Heart left ventricle (tissue), 16 donors: ENCODE measurements around the gene CDA. TPM values are rescaled to one million over a fixed set of nuclear protein-coding genes. Genes with fewer than 3 reads are reported as not detected.

ENCODE experiments used
- ATAC-seq, 4 donors: fragments of 200-7000 bp; cut with Tn5 transposase; one replicate each; pipeline ENCODE4 v1.9.1; 2020 to 2022; ENCODE audit warnings: moderate library complexity in 4 of 4, mild to moderate bottlenecking in 3 of 4, moderate number of reproducible peaks in 1 of 4
- DNase-seq, 5 donors: peaks; one replicate each; pipeline ENCODE4 v3.0.0-alpha.2; 2020
- H3K27ac ChIP-seq, 12 donors: fragments of 200-600 bp; sonication (generic) in 4 of 12; one replicate each; pipeline versions ENCODE4 v1.5.0 to v1.8.0; 2016 to 2022; ENCODE audit warnings: mild to moderate bottlenecking in 2 of 12
- H3K27me3 ChIP-seq, 9 donors: fragments of 200-600 bp; sonication (generic) in 2 of 9; one replicate each; pipeline versions ENCODE4 v1.5.1 to v1.8.0; 2016 to 2022; ENCODE audit warnings: mild to moderate bottlenecking in 3 of 9
- H3K36me3 ChIP-seq, 9 donors: fragments of 200-600 bp; sonication (generic) in 2 of 9; one replicate each; pipeline versions ENCODE4 v1.5.0 to v1.8.0; 2018 to 2022; ENCODE audit warnings: mild to moderate bottlenecking in 2 of 9
- H3K4me1 ChIP-seq, 12 donors: fragments of 200-600 bp; sonication (generic) in 4 of 12; one replicate each; pipeline versions ENCODE4 v1.5.0 to v1.8.0; 2016 to 2022; ENCODE audit warnings: mild to moderate bottlenecking in 3 of 12
- H3K4me3 ChIP-seq, 12 donors: fragments of 200-600 bp; sonication (generic) in 4 of 12; one replicate each; pipeline versions ENCODE4 v1.5.0 to v1.8.0; 2017 to 2022; ENCODE audit warnings: mild to moderate bottlenecking in 9 of 12, moderate library complexity in 4 of 12
- H3K9me3 ChIP-seq, 12 donors: fragments of 200-600 bp; sonication (generic) in 4 of 12; one replicate each; pipeline versions ENCODE4 v1.5.0 to v1.8.0; 2016 to 2022; ENCODE audit warnings: mild to moderate bottlenecking in 1 of 12
- POLR2A ChIP-seq, 2 donors: fragments of 450-650 bp; IDR thresholded peaks; one replicate each; pipeline ENCODE4 v1.6.1; 2017; ENCODE audit warnings: antibody characterized with exemption in 2 of 2, mild to moderate bottlenecking in 2 of 2, moderate library complexity in 2 of 2
- WGBS, 4 donors: extraction: QIAGEN DNeasy Blood & Tissue Kit in 2 of 4; methylation state at CpG; one replicate each; pipeline versions ENCODE4 v1.1.5 to v1.1.7; 2013 to 2018; 5-methylcytosine and 5-hydroxymethylcytosine counted together
- intact Hi-C, 10 donors: fragments of 100-400 bp; cut with DNase I; formaldehyde crosslinking; loops; one replicate each; pipeline versions ENCODE4 v1.11.1 to v1.14.2; 2022
- polyA plus RNA-seq, 2 donors: library from polyadenylated mRNA; stranded (reverse); fragments of 200-250 nt; gene quantifications; one replicate each; pipeline ENCODE4 v1.2.3, GENCODE V29; 2013
- total RNA-seq, 9 donors: library from RNA; depleted of rRNA in 2 of 9; stranded (reverse); fragments of >200 nt in 2 of 9; fragmentation: NEBNext Ultra II Directional in 3 of 9; extraction: Animal tissue kit (Norgen Biotek cat#: 25700) in 3 of 9; gene quantifications; one replicate each; pipeline versions ENCODE4 v1.1.0 to v1.2.4, GENCODE V29; 2016 to 2023
- TF ChIP-seq, protein P1 (sequence below), 12 donors: fragments of 200-600 bp; sonication (generic) in 4 of 12; IDR thresholded peaks; one replicate each; pipeline versions ENCODE4 v1.5.0 to v1.8.0; 2018 to 2022; ENCODE audit warnings: antibody characterized with exemption in 12 of 12, mild to moderate bottlenecking in 5 of 12
- donor health status: ischemic (EF 13 %, LVEDD 7.1; RV severe dilation, severe dysfunction).
- donor health status: healthy with polysubstance abuse.
- donor health status: DM: no; HTN: yes; CAD: no.
- donor health status: DM: no; HTN: no; CAD: no.
- donor health status: ischemic (EF 25% LVEDD 6.9; RV normal size, moderate dysfunction).
- donor health status: ischemic (EF 25% LVEDD 5.7; RV mildly dilated, moderate dysfunction).
- donor health status: healthy.
- donor health status: DM: yes; HTN: yes; CAD: no.
- donor health status: ischemic (EF 35%, LVEDD 5.7; RV mildly dilated, moderate dysfunction).
- donor health status: nonischemic (EF 11% LVEDD 7.7; RV severe dilation, severe dysfunction).
- donor health status: DM: yes; HTN: yes; CAD: no.
- donor health status: PGD.
- donor health status: ischemic (EF 29% LVEDD 5.4; RV normal size, mild dysfunction).
- donor health status: nonischemic (EF 23%, LVEDD 6.1; RV moderate dilation, normal function).

Gene CDA
- total and polyA plus RNA-seq, 11 donors: 0.63 to 7.6 (median 2.9) TPM

DNA sequence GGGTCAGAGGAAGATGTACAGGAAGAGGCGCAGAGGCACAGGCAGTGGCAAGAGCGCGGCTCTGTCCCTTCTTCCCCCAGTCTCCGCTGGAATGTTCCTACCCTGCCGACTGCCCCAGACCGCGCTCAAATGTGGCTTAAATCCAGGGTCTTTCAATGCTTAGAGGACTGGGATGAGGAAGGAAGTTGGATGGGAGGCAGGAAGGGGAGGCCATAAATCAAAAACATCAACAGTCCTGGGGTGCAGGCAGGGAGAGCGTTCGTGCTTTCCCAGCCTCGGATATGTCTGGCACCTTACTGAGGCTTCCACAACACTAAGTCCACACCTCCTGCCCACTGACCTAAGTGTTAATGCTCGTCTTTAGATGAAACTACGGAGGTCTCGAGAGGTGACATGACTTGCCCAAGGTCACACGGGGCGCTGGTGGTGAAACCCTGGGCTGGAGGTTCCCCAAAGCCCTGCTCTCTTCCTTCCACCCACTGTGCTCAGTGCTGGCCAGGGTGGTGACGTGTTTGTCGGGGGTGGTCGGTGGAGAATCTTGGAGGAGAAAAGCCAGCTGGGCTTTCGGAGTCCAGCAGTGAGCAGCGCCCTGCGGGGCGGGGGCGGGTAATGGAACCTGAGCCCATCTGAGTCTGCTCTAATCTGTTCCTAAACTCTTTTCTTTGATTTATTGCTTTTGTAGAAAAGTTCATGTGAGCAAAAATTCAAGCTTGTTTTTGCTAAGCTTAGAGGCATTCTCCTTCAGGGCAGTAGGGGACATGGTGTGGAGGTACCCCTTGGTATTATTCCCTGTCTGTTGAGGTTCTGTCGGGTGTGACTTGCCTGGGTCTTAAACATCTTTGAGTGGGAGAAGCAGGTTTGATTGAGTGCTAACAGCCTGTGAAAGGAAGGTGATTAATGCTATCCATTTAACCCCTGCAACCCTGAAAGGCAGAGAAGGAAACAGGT is 708 bp downstream of the CDA start:
- WGBS, 4 donors: 13 to 20% (median 18%) methylated on average over 23 to 24 of the region's 24 CpGs
- H3K36me3 ChIP-seq: no peaks in the 10 kb centered on the region
- H3K9me3 ChIP-seq: no peaks in the 10 kb centered on the region
- H3K4me3 ChIP-seq: peak overlapping the region in 10 of 12 donors; percentile 8 to 57 (median 39)
- TF ChIP-seq, protein P1, sequence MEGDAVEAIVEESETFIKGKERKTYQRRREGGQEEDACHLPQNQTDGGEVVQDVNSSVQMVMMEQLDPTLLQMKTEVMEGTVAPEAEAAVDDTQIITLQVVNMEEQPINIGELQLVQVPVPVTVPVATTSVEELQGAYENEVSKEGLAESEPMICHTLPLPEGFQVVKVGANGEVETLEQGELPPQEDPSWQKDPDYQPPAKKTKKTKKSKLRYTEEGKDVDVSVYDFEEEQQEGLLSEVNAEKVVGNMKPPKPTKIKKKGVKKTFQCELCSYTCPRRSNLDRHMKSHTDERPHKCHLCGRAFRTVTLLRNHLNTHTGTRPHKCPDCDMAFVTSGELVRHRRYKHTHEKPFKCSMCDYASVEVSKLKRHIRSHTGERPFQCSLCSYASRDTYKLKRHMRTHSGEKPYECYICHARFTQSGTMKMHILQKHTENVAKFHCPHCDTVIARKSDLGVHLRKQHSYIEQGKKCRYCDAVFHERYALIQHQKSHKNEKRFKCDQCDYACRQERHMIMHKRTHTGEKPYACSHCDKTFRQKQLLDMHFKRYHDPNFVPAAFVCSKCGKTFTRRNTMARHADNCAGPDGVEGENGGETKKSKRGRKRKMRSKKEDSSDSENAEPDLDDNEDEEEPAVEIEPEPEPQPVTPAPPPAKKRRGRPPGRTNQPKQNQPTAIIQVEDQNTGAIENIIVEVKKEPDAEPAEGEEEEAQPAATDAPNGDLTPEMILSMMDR (IDR thresholded peaks at IDR 0.05): no peak
- peak in 1 of 2 donors; percentile 22 for TF ChIP-seq POLR2A (IDR thresholded peaks at IDR 0.05)
- ATAC-seq (peak; percentile 69 to 87 (median 78)), DNase-seq (peak; percentile 59 to 79 (median 70))
- intact Hi-C loops: loop anchor here in 1 of 10 donors (5.0 kb wide), 1 partner anchor 43 kb away; the partner anchor contains the start of gene PINK1
- peaks cover 0 to 41% (median 11%) of the 10 kb centered on the region in 9 donors for H3K27me3 ChIP-seq
- H3K27ac ChIP-seq: peak overlapping the region; percentile 12 to 84 (median 63)
- H3K4me1 ChIP-seq: peaks cover 0 to 27% (median 10%) of the 10 kb centered on the region in 12 donors

- WGBS, 4 donors: 33 to 39% (median 34%) methylated on average over 7 of the region's 7 CpGs
- H3K27ac ChIP-seq: peak overlapping the region in 7 of 12 donors; percentile 40 to 84 (median 70)
Measured at GRCh38 chr1:20590306-20590777, 1.4 kb downstream of the CDA start.

GRCh38 chr1:20593756-20594155 is 4.9 kb downstream of the CDA start:
- 90 to 96% (median 92%) methylated on average over 5 of the region's 5 CpGs for WGBS, 4 donors
- Histone ChIP-seq H3K9me3 (no peaks in the 10 kb centered on the region), H3K4me3 (no peak overlapping the region), H3K36me3 (no peaks in the 10 kb centered on the region), H3K4me1 (peaks cover 0 to 49% (median 13%) of the 10 kb centered on the region in 12 donors), H3K27me3 (peaks cover 0 to 30% (median 5%) of the 10 kb centered on the region in 9 donors), H3K27ac (no peak overlapping the region)
- no peak for ATAC-seq
- no peak for DNase-seq
- no peak for TF ChIP-seq POLR2A (IDR thresholded peaks at IDR 0.05)
- TF ChIP-seq, protein P1 (IDR thresholded peaks at IDR 0.05): no peak
- intact Hi-C loops: no loop called here

More at GRCh38 chr1:20590306-20590777, 1.4 kb downstream of the CDA start:
- intact Hi-C loops: no loop called here
- Histone ChIP-seq H3K4me3 (peak overlapping the region in 6 of 12 donors; percentile 38 to 57 (median 46)), H3K9me3 (no peaks in the 10 kb centered on the region), H3K27me3 (peaks cover 0 to 41% (median 11%) of the 10 kb centered on the region in 9 donors), H3K4me1 (peaks cover 0 to 27% (median 10%) of the 10 kb centered on the region in 12 donors), H3K36me3 (no peaks in the 10 kb centered on the region)
- peak in 2 of 4 donors; percentile 21 to 28 for ATAC-seq
- TF ChIP-seq POLR2A (IDR thresholded peaks at IDR 0.05): no peak
- TF ChIP-seq, protein P1 (IDR thresholded peaks at IDR 0.05): no peak
- DNase-seq: peak in 1 of 5 donors; percentile 31

GRCh38 chr1:20594746-20595145 is 5.8 kb downstream of the CDA start:
- no peak overlapping the region for H3K27ac ChIP-seq
- no peak overlapping the region for H3K4me3 ChIP-seq
- WGBS, 4 donors: 86 to 92% (median 87%) methylated on average over 14 of the region's 14 CpGs
- no peak for TF ChIP-seq POLR2A (IDR thresholded peaks at IDR 0.05)
- TF ChIP-seq, protein P1 (IDR thresholded peaks at IDR 0.05): no peak
- H3K27me3 ChIP-seq: peaks cover 0 to 21% (median 0%) of the 10 kb centered on the region in 9 donors
- H3K9me3 ChIP-seq: no peaks in the 10 kb centered on the region
- intact Hi-C loops: no loop called here
- no peak for ATAC-seq
- H3K4me1 ChIP-seq: peaks cover 0 to 40% (median 6%) of the 10 kb centered on the region in 12 donors
- DNase-seq: no peak
- H3K36me3 ChIP-seq: no peaks in the 10 kb centered on the region
